ENCODE measurements around the gene GLIS1. TPM values are rescaled to one million over a fixed set of nuclear protein-coding genes. Genes with fewer than 3 reads are reported as not detected.

The GLIS1 gene
- total and polyA plus RNA-seq, 2 experiments from 2014 or later, result 0.13 to 1.3 TPM

GRCh38 chr1:53672785-53673184, 66.2 kb downstream of the GLIS1 start:
- no peaks in the 10 kb centered on the region for H3K79me2 ChIP-seq
- H4K20me1 ChIP-seq (ENCODE audit: insufficient read depth, poor library complexity, severe bottlenecking), result no peaks in the 10 kb centered on the region
- no peak overlapping the region for H2AFZ ChIP-seq
- no peak for DNase-seq (ENCODE audit: low spot score)
- no peaks in the 10 kb centered on the region for H3K36me3 ChIP-seq (replicated peaks; ENCODE audit: insufficient read depth, low read depth)
- H3K27ac ChIP-seq, result no peak overlapping the region
- no peaks in the 10 kb centered on the region for H3K27me3 ChIP-seq
- H3K4me1 ChIP-seq (ENCODE audit: insufficient read depth), result peaks cover 3% of the 10 kb centered on the region
- H3K9me3 ChIP-seq (ENCODE audit: low read depth), result no peaks in the 10 kb centered on the region
- WGBS (ENCODE audit: low lambda C conversion rate, missing lambda C conversion rate), result 92% methylated on average over 9 of the region's 9 CpGs
- H3K4me2 ChIP-seq, result no peak overlapping the region
- no peaks in the 10 kb centered on the region for H3K9me2 ChIP-seq (replicated peaks; ENCODE audit: insufficient read depth)
- no peak for TF ChIP-seq EZH2 (IDR thresholded peaks at IDR 0.05; ENCODE audit: borderline replicate concordance)
- no peak for TF ChIP-seq CTCF (IDR thresholded peaks at IDR 0.05; ENCODE audit: poor library complexity)
- no peak for TF ChIP-seq EZH2phosphoT487 (IDR thresholded peaks at IDR 0.05; ENCODE audit: low read depth, severe bottlenecking, unreplicated experiment)
- H3K4me3 ChIP-seq, result no peak overlapping the region

GRCh38 chr1:53672243-53672642, 66.7 kb downstream of the GLIS1 start:
- no peaks in the 10 kb centered on the region for H3K27me3 ChIP-seq
- no peaks in the 10 kb centered on the region for H4K20me1 ChIP-seq (ENCODE audit: insufficient read depth, poor library complexity, severe bottlenecking)
- 88% methylated on average over 5 of the region's 5 CpGs for WGBS (ENCODE audit: low lambda C conversion rate, missing lambda C conversion rate)
- no peak overlapping the region for H3K4me3 ChIP-seq
- H2AFZ ChIP-seq, result no peak overlapping the region
- no peaks in the 10 kb centered on the region for H3K36me3 ChIP-seq (replicated peaks; ENCODE audit: insufficient read depth, low read depth)
- peaks cover 3% of the 10 kb centered on the region for H3K4me1 ChIP-seq (ENCODE audit: insufficient read depth)
- H3K27ac ChIP-seq, result no peak overlapping the region
- H3K9me3 ChIP-seq (ENCODE audit: low read depth), result no peaks in the 10 kb centered on the region
- H3K4me2 ChIP-seq, result no peak overlapping the region
- DNase-seq (ENCODE audit: low spot score), result no peak
- H3K9me2 ChIP-seq (replicated peaks; ENCODE audit: insufficient read depth), result no peaks in the 10 kb centered on the region
- no peaks in the 10 kb centered on the region for H3K79me2 ChIP-seq
- TF ChIP-seq EZH2phosphoT487 (IDR thresholded peaks at IDR 0.05; ENCODE audit: low read depth, severe bottlenecking, unreplicated experiment), result no peak
- TF ChIP-seq CTCF (IDR thresholded peaks at IDR 0.05; ENCODE audit: poor library complexity), result no peak
- TF ChIP-seq EZH2 (IDR thresholded peaks at IDR 0.05; ENCODE audit: borderline replicate concordance), result no peak

- no peaks in the 10 kb centered on the region for H3K9me3 ChIP-seq (ENCODE audit: low read depth)
- H3K27me3 ChIP-seq, result no peaks in the 10 kb centered on the region
- H3K36me3 ChIP-seq (replicated peaks; ENCODE audit: insufficient read depth, low read depth), result no peaks in the 10 kb centered on the region
- no peak overlapping the region for H2AFZ ChIP-seq
- no peaks in the 10 kb centered on the region for H3K9me2 ChIP-seq (replicated peaks; ENCODE audit: insufficient read depth)
- TF ChIP-seq EZH2 (IDR thresholded peaks at IDR 0.05; ENCODE audit: borderline replicate concordance) (no peak), EZH2phosphoT487 (IDR thresholded peaks at IDR 0.05; ENCODE audit: low read depth, severe bottlenecking, unreplicated experiment) (no peak), CTCF (IDR thresholded peaks at IDR 0.05; ENCODE audit: poor library complexity) (no peak)
- no peaks in the 10 kb centered on the region for H3K79me2 ChIP-seq
- no peak overlapping the region for H3K27ac ChIP-seq
- peaks cover 3% of the 10 kb centered on the region for H3K4me1 ChIP-seq (ENCODE audit: insufficient read depth)
- H4K20me1 ChIP-seq (ENCODE audit: insufficient read depth, poor library complexity, severe bottlenecking), result no peaks in the 10 kb centered on the region
- WGBS (ENCODE audit: low lambda C conversion rate, missing lambda C conversion rate), result 82% methylated on average over 3 of the region's 3 CpGs
- no peak overlapping the region for H3K4me2 ChIP-seq
- no peak overlapping the region for H3K4me3 ChIP-seq
- DNase-seq (ENCODE audit: low spot score), result no peak
Measured at GRCh38 chr1:53669621-53670191, 69.3 kb downstream of the GLIS1 start.
